ENCODE measurements around the gene PTPN11.
"Not testable (repeated sequence)": the region's sequence is repeated elsewhere in the genome, so short reads cannot be mapped to it uniquely, and the experiment has no call there.

The PTPN11 gene

DNA sequence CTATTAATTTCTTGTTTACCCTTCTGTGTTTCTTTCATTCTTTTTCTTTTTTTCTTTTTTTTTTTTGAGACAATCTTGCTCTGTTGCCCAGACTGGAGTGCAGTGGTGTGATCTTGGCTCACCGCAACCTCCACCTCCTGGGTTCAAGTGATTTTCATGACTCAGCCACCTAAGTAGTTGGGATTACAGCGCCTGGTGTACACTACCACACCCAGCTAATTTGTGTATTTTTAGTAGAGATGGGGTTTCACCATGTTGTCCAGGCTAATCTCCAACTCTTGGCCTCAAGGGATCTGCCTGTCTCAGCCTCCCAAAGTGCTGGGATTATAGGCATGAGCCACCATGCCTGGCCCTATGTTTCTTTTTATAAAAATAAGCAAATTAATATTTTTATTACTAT lies 29.4 kb downstream of the PTPN11 start:
- not testable (repeated sequence) for DNase-seq (ENCODE audit: low spot score)

DNA sequence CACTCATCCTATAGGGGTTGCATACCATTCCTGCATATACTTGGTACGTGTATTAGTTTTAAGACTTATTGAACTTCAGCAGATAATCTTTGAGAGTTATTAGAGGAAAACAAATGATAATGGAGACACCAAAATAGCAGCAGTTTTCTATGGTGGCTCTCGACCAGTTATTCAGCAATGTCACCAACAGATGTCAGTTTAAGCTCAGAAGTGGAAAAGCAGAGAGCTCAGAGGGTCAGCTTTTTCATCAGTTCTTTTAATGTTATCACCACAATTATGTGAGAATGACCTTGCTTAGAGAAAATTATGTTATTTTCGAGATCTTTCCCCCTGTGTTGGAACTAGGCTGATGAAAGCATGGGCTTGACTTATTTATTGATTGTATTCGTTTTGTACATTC lies 32.0 kb downstream of the PTPN11 start:
- no peak for DNase-seq (ENCODE audit: low spot score)

DNA sequence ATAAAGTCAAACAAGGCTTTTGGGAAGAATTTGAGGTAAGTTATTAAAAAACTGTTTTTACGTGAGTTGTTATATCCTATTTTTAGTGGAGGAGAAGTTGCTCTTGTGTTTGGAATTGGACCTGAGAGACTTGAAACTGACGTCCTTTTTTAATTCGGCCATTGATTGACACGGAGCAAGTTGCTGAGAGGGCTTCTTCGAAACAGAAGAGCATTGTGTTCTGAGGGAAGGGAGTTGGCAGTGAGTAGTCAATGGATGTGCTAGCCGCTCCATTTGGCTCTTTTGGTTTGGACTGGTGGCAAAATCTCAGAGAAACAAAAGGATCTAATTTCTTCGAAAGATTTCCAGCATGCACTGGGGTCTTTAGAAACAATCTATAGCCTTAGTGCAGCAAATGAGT lies 37.3 kb downstream of the PTPN11 start:
- DNase-seq (ENCODE audit: low spot score): no peak

DNA sequence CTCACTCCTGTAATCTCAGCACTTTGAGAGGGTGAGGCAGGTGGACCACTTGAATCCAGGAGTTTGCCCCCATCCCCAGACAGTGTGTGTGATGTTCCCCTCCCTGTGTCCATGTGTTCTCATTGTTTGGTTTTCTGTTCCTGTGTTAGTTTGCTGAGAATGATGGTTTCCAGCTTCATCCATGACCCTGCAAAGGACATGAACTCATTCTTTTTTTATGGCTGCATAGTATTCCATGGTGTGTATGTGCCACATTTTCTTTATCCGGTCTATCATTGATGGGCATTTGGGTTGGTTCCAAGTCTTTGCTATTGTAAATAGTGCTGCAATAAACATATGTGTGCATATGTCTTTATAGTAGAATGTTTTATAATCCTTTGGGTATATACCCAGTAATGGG lies 38.4 kb downstream of the PTPN11 start:
- DNase-seq (ENCODE audit: low spot score): not testable (repeated sequence)

GRCh38 chr12:112458330-112458729 lies 39.6 kb downstream of the PTPN11 start:
- no peak for DNase-seq (ENCODE audit: low spot score)

- DNase-seq (ENCODE audit: low spot score): no peak
Measured at GRCh38 chr12:112458751-112459150, 40.0 kb downstream of the PTPN11 start.

GRCh38 chr12:112463478-112463877 lies 44.7 kb downstream of the PTPN11 start:
- DNase-seq (ENCODE audit: low spot score): no peak

DNA sequence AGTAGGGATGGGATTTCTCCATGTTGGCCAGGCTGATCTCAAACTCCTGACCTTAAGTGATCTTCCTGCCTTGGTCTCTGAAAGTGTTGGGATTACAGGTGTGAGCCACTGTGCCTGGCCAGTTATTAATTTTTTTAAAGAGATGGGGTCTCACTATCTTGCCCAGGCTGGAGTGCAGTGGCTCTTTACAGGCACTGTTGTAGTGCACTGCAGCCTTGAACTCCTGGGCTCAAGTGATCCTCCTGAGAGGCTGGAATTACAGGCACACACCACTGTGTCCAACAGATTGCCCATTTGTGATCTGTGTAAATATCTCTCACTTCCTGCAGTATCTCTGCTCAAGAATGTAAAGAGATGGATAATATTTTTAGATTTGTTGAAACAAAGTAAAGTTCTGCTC lies 45.9 kb downstream of the PTPN11 start:
- no peak for DNase-seq (ENCODE audit: low spot score)

GRCh38 chr12:112466011-112466422 lies 47.3 kb downstream of the PTPN11 start:
- DNase-seq (ENCODE audit: low spot score): no peak

- no peak for DNase-seq (ENCODE audit: low spot score)
Measured at GRCh38 chr12:112466835-112467234, 48.1 kb downstream of the PTPN11 start.

DNA sequence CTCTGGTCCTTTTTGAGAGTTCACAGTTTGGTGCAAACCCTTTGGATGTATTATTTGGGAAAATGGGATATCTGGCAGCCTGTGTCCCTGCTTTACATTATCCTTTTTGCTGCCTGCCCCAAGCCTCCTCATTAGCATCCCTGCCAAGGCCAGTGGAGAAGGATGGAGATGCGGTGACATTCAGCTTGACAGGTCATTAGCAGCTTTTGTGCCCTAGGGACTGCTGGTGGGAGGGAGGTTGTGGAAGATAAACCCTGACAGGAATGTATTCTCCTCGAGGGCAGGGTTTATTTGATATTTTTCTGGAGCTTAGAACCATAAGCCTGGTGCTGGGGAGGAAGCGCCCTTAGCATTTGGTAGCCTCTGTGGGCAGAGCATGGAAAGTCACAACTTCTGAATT lies 49.3 kb downstream of the PTPN11 start:
- no peak for DNase-seq (ENCODE audit: low spot score)

GRCh38 chr12:112473056-112473455 lies 54.3 kb downstream of the PTPN11 start:
- DNase-seq (ENCODE audit: low spot score): no peak

- no peak for DNase-seq (ENCODE audit: low spot score)
Measured at GRCh38 chr12:112479413-112479812, 60.7 kb downstream of the PTPN11 start.

DNA sequence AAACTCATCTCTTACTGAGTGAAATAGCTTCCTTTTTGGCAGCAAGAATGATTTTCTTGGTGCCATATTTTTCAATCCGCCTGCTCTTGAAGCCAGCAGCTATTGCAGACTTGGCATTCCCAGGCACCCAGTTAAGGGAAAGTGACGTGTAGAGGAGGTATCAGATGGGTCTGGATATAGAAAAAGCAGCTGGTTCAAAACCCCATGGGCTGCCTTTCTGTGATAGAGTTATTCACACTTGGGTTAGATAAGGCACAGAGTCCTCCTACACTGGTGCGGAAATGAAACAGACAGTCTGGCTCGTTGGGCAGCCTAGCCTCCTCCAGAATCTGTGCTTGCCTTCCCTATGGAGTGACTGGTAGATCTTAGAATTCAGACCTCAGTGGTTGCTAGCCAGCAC lies 62.2 kb downstream of the PTPN11 start:
- DNase-seq (ENCODE audit: low spot score): no peak

DNA sequence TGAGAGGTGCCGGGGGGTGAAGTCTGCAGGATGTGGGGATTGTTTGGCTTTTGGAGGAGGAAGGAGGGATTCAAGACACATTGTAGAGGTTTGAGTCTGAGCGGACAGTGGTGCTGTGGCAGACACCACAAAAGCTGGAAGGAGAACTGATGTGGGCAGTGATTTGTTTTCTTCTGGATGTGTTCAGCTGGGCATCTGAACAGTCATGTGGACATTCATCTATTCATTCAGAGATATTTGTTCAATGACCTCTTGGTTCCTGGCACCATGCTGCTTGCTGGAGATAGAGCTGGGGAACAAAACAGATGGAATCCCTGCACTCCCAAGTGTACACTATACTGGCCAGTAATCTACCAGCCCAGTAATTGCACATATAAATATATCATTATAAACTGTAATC lies 64.0 kb downstream of the PTPN11 start:
- DNase-seq (ENCODE audit: low spot score): no peak

DNA sequence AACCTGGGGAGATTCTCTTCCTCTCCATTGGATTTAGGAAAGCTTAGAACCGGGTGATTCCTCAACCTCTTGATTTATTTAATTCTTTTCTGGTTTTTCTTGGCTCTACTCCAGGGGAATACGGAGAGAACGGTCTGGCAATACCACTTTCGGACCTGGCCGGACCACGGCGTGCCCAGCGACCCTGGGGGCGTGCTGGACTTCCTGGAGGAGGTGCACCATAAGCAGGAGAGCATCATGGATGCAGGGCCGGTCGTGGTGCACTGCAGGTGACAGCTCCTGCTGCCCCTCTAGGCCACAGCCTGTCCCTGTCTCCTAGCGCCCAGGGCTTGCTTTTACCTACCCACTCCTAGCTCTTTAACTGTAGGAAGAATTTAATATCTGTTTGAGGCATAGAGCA lies 67.6 kb downstream of the PTPN11 start:
- no peak for DNase-seq (ENCODE audit: low spot score)

DNA sequence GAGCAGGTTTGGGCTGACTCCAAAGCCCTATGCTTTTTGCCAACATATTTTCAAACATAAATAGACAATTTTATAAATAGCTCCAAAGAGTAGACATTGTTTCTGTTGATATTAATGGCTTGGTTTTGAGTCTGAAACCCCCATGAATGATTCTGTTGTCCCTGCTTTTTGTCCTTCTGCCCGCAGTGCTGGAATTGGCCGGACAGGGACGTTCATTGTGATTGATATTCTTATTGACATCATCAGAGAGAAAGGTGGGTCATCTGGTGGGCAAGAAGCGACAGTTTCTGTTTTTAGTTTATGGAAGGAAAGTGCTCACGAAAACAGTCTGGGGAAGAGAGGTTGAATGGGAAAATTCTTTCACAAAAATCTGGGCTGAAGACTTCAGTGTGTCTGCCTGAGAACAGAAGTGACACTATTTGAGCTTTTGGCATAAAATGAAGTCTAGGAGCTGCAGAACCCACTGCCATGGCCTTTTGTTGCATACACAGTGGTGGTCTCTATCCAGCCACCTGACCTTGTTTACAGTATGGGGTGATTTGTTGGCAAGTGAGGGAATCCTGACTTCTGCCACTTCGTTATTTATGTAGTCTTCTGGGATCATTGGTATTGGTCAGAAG lies 69.6 kb downstream of the PTPN11 start:
- DNase-seq (ENCODE audit: low spot score): no peak

GRCh38 chr12:112489456-112489855 lies 70.7 kb downstream of the PTPN11 start:
- no peak for DNase-seq (ENCODE audit: low spot score)

- no peak for DNase-seq (ENCODE audit: low spot score)
Measured at GRCh38 chr12:112496496-112496895, 77.7 kb downstream of the PTPN11 start.

DNA sequence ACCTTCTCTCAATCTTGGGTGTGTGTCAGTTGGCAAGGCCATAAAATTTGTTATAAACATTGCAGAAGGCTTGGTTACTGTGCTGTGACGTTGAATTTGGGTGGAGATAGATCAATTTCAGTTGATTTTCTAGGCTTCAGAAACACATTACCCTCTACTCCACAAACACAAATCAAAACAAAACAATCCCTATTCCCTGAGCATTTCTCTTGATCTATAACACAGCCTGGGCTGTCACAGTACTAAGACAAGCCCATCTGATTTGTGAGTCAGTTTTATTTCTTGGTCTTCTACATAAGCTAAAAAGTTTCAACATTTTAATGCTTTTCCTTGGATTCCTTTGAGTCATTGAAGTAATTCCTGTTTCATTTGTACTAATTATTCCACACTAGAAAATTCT lies 79.8 kb downstream of the PTPN11 start:
- DNase-seq (ENCODE audit: low spot score): no peak

DNA sequence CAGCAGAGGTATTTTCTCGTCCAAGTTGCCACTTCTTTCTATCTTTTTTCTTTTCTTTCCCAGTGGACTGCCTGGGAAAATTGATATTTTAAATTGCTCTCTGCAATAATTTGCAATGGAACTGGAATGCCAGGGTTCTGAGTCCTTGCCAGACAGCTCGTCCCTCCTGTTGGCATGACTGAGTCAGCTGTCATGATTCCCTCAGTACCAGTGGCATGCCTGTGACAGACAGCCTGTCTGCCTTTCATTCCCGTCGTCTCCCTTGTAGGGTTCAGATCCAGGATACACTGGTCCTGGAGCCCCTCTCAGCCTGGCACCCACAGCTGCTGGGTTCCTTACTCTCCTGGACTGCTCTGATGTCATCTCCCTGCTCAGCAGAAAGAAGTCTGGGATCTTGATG lies 84.8 kb downstream of the PTPN11 start:
- DNase-seq (ENCODE audit: low spot score): no peak

DNA sequence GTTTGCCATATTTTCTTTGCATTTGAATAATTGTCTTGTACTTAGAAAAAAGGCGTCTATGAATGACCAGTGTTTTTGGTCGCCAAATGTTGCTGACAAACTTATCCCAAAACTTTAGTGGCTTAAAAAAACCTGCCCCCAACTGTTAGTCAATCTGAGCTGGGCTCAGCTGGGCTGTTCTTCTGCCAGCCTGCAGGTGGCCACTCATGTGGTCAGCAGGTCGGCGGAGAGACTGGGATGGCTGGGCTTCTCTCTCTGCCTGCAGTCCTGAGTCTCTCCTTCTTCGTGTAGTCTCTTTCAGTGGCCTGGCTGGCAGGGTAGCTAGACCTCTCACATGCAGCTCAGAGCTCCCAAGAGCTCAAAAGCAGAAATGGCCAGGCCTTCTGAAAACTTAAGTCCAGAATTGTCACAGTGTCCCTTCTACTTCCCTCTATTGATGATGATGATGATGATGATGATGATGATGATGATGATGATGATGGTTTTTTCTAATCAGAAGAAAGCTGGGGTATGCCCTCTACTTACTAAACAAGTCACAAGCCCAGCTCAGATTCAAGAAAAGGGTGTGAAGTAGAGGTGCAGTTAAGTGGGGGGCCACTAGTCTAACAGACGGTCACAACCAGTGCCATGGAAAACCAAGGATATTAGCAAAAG lies 87.9 kb downstream of the PTPN11 start:
- DNase-seq (ENCODE audit: low spot score): no peak

DNA sequence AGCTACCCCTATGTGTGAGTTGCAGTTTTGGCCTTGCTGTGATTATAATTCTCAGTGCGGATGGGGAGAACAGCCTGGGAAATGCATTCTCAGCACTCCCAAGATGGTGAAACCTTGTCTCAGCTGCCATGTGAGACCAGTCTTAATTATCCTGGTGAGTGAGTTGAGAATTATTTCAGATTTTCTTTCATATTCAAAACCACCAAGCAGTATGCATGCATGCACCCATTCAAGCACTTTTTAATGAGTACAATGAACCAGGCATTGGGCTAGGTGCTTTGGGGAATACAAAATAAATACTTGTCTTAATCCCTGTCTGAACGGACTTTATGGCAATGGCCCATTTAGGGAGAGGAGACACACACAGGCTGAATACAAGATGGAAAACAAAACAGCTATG lies 94.7 kb downstream of the PTPN11 start:
- no peak for DNase-seq (ENCODE audit: low spot score)

- DNase-seq (ENCODE audit: low spot score): no peak
Measured at GRCh38 chr12:112514456-112514855, 95.7 kb downstream of the PTPN11 start.

Data from SK-N-DZ (cell line).